Stimulated activated CD4-positive, alpha-beta T cell treated with anti-CD3 and anti-CD28 coated beads, Interleukin-1b, Interleukin-23, amount 100 ng/mL, for 1 hour (primary cell): ENCODE data around the gene SEMA4G.
"Not testable (repeated sequence)": the region's sequence is repeated elsewhere in the genome, so short reads cannot be mapped to it uniquely, and the experiment has no call there.

Experiments
- DNase-seq, 2 donors: peaks; one replicate each; pipeline ENCODE4 v3.0.0-alpha.2; 2020; ENCODE audit warnings: low read depth in 2 of 2

Gene SEMA4G

DNA sequence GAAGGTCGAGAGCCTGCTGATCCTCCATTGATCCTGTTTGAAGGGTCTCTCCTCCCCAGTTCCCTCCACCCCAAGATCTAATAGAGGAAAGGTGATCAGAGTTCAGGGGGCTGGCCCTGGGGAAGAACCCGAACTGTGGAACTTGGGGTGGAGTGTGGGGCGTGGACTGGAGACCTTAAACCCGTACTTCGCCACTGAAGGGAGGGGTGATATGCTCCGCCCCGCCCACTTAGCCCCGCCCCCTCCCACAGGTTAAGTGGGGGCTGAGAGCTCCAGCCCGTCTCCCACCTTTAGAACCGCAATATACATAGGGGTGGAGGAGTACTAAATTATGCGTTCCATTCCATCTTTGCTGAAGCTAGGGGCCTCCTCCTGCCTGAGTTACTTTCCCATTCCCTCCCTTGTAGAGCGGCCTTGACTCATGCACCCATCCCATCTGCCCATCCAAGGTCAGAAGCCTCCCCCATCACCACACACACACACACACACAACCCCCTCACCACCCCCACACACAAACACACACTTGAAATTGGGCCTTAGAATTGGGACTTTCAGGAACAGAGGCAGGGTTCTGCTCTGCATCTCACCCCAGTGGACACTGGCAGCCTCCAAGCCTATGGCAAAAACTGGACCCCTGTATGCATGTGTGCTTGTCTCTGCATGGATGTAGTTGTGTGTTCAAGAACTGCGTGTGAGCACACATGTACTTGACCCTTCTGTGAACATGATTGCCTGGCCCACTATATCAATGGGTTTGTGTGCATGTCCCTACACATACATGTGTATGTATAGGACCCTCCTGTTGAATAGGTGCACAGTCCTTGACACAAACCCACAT, 991 bp downstream of the SEMA4G start:
- DNase-seq = no peak

GRCh38 chr10:100970914-100971811, 1.9 kb downstream of the SEMA4G start:
- no peak for DNase-seq

DNA sequence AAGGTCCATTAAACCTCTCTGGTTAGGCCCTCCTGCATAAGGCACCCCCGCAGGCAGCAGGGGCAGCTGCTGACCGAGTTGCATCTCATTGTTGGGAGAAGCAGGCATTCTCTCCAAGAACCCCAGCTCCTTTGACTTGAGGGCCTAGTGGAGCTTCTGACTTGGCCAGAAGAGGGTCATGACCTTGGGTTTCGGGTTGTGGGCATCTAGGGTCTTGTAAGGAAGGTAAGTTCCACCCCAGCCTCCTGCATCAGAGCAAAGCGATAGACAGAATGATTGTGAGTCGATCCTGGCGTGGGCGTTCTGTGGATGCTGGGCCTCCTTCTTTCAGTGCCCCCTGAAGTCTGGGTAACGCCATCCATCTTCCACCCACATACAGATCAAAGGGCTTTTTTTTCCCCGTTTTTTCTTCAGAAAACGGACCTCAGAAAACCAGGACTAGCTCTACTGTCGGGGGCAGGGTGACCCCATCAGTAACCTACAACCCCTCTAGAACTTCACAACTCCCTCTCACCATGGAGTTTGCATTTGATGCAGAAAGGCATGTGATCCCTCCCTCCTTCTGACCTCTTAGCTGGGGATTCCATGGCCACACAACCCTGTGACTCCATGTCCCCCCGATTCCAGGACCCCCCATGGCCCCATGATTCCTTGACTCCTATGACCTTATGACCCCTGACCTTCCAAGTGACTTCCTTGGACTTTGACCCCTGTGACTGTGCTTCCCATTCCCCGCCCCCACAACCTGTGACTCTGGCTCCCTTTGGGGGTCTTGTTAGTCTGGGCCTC, 3.0 kb downstream of the SEMA4G start:
- no peak for DNase-seq

DNA sequence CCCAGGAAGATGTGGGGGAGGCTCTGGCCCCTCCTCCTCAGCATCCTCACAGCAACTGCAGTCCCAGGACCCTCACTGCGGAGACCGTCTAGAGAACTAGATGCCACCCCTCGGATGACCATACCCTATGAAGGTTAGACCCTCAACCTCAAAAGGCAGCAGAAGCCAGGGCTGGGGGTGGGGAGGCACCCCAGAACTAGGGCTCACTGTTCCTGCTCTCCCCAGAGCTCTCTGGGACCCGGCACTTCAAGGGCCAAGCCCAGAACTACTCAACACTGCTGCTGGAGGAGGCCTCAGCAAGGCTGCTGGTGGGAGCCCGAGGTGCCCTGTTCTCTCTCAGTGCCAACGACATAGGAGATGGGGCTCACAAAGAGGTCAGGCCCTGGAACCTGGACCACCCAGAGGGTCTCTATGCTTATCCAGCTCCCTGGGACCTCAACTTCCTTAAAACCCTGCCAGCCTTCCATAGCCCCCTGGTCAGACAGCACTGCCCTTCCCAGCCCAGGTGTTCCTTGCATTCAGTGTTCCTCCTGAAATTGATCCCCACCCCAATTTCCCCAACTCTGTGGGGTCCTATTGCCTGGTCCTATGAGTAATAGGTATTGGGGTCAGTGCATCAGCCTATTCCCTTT, 3.7 kb downstream of the SEMA4G start:
- no peak for DNase-seq

- DNase-seq = not testable (repeated sequence)
Observed at GRCh38 chr10:100975397-100975796, 6.1 kb downstream of the SEMA4G start.

DNA sequence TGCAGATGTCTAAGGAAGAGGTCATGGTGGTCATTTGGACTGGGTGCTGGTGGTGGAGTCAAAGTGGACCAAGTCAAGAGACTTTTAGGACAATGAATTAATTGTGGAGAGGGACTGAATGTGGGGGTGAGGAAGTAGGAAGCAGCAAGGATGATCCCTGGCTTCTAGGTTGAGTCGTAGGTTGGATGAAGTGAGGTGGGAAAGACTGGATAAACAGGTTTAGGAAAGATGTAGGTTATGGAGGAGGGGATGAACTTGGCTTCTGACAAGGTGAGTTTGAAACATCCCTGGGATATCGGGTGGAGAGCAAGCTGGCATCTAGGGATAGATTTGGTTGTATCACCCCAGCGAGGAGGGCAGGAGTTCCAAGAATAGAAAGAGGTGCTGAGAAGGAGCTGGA, 7.6 kb downstream of the SEMA4G start:
- DNase-seq = no peak

DNA sequence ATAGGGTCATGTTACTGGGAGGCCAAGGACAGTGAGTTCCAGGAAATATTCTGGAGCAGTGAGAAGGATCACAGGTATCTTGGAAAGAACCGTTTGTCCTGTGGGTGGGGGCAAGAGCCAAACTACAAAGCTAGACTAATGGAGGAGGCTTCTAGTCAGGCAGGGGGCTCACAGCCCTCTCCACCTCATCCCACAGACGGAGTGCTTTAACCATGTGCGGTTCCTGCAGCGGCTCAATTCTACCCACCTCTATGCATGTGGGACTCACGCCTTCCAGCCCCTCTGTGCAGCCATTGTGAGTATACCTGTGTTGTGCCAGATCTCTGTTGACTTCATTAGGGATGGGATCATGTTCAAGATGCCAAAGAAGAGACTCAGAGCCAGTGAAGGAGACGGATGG, 8.1 kb downstream of the SEMA4G start:
- DNase-seq = no peak

DNA sequence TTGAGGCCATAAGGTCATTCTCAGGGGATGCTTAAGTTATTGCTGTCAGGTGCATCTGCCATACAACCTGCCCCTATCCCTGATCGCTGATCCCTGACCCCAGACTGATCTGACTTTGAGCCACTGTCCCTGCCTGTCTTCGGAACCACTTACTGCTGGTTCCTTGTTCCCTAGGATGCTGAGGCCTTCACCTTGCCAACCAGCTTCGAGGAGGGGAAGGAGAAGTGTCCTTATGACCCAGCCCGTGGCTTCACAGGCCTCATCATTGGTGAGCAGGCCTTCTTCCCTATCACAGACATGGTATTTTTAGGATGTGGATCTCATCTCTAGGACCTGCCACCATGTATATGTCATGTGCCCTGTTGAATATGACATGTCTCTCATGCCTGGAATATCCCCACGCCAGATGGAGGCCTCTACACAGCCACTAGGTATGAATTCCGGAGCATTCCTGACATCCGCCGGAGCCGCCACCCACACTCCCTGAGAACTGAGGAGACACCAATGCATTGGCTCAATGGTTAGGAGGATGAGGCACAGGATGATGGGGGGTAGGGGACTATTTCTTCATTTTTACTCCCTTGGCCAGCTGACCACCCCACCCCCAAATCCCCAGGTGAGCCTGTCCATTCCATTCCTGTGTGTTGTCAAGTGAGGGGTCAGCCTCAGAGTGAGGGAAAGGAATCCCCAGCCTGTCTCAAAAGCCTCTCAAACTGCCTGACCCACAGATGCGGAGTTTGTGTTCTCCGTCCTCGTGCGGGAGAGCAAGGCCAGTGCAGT, 9.0 kb downstream of the SEMA4G start:
- DNase-seq = no peak

- no peak for DNase-seq
Observed at GRCh38 chr10:100978901-100979195, 9.5 kb downstream of the SEMA4G start.

DNA sequence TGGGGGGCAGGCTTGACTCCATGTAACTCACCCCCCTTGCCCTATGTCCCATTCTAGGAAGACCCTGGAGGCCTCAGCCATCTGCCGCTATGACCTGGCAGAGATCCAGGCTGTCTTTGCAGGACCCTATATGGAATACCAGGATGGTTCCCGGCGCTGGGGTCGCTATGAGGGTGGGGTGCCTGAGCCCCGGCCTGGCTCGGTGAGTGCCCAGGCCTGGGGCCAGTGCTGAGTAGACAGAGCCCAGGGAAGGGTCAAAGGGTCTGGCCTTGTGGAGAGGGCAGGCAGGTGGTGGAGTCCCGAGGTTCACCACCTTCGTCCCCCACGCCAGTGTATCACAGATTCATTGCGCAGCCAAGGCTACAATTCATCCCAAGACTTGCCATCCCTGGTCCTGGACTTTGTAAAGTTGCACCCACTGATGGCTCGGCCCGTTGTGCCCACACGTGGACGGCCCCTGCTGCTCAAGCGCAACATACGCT, 10.5 kb downstream of the SEMA4G start:
- DNase-seq = no peak

DNA sequence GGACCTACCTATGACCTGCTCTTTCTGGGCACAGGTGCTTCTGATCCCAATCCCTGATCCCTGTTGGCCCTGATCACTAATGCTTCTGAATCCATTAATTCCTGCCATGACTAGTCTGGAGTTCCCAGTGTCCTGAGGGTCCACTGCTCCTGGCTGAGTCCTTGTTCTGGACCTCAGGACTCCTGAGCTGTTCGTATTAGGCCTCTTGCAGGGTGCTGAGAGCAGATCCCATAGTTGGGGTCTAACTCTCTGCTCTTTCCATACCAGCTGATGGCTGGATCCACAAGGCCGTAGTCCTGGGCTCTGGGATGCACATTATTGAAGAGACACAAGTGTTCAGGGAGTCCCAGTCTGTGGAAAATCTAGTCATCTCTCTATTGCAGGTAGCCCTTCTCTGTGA, 11.0 kb downstream of the SEMA4G start:
- no peak for DNase-seq

- DNase-seq = no peak
Observed at GRCh38 chr10:100980711-100981110, 11.4 kb downstream of the SEMA4G start.

DNA sequence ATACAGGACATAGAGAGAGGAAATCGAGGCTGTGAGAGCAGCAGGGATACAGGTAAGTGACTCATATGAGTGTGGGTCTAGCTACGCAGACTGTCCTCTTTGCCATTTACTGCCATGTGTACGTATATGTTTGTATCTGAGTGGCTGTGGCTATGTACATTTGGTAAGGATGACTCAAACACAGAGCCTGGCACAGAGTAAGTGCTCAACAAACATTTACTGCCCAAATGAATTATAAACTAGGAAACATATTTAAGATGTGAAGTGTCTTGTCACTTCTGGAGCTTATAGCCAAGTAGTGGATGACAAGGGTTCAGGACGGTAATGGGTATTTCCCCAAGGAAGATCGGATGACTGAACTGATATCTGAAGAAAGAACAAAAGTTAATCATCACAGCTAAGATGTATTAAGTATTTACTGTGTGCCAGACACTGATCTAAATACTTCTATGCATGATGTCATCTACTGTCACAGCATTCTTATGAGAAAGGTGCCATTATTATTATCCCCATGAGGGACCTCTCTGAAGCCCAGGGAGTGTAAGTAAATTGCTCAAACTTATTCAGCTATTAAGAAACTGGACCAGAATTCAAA, 12.0 kb downstream of the SEMA4G start:
- DNase-seq = no peak

- no peak for DNase-seq
Observed at GRCh38 chr10:100982916-100983830, 13.9 kb downstream of the SEMA4G start.

- no peak for DNase-seq
Observed at GRCh38 chr10:100983868-100984671, 14.8 kb downstream of the SEMA4G start.

GRCh38 chr10:100984672-100985177, 15.4 kb downstream of the SEMA4G start:
- DNase-seq = no peak

DNA sequence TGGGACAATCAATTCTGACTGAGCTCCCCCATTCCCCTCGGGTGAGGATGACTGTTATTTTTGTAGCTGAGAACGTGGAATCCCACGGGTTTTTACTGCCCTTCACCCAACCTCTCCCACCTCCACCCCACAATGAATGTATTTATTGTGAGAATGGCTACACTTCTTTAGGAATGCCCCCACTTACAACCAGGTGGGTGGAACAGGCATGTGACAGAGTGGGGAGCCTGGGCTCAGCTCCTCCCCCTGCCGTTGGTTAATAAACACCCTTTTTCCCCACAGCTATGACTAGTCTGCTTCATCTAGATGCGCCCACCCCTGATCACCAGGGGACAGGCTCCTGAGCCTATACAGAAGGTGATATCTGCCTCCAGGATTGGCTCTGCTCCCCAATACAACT, 16.0 kb downstream of the SEMA4G start:
- no peak for DNase-seq

DNA sequence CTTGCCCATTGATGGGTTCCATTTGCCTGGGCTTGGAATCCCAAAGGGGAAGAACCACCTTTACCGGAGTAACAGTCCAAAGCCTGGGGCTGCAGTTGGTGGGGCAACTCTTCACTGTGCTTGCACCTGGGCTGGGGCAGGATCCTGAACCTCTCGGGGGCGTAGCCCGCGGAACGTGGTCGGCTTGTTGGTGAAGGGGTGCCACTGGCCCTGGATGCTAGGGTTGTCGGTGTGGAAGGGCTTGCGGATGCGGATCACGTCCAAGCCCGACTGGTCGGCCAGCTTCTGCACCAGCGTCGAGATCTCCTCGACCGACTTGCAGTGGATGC, 17.3 kb downstream of the SEMA4G start:
- DNase-seq = no peak
